ENCODE data around the gene POU6F2.

The POU6F2 gene

GRCh38 chr7:39248041-39248691 is 270.5 kb downstream of the POU6F2 start:
- no peak overlapping the region for H3K4me3 ChIP-seq (ENCODE audit: low read depth, low read length)
- no peak for TF ChIP-seq CTCF (conservative IDR thresholded peaks at IDR 0.05; ENCODE audit: low read depth, low read length)
- DNase-seq (ENCODE audit: low read depth): no peak

GRCh38 chr7:39248692-39249090 is 271.0 kb downstream of the POU6F2 start:
- no peak for TF ChIP-seq CTCF (conservative IDR thresholded peaks at IDR 0.05; ENCODE audit: low read depth, low read length)
- no peak overlapping the region for H3K4me3 ChIP-seq (ENCODE audit: low read depth, low read length)
- no peak for DNase-seq (ENCODE audit: low read depth)

GRCh38 chr7:39249635-39250152 is 272.0 kb downstream of the POU6F2 start:
- TF ChIP-seq CTCF (conservative IDR thresholded peaks at IDR 0.05; ENCODE audit: low read depth, low read length): no peak

GRCh38 chr7:39252916-39253315 is 275.2 kb downstream of the POU6F2 start:
- TF ChIP-seq CTCF (conservative IDR thresholded peaks at IDR 0.05; ENCODE audit: low read depth, low read length): no peak
- no peak overlapping the region for H3K4me3 ChIP-seq (ENCODE audit: low read depth, low read length)
- peak; percentile 23 for DNase-seq (ENCODE audit: low read depth)

More at GRCh38 chr7:39249635-39250152, 272.0 kb downstream of the POU6F2 start:
- DNase-seq (ENCODE audit: low read depth): no peak
- no peak overlapping the region for H3K4me3 ChIP-seq (ENCODE audit: low read depth, low read length)

- no peak for DNase-seq (ENCODE audit: low read depth)
- no peak for TF ChIP-seq CTCF (conservative IDR thresholded peaks at IDR 0.05; ENCODE audit: low read depth, low read length)
- H3K4me3 ChIP-seq (ENCODE audit: low read depth, low read length): no peak overlapping the region
Observed at GRCh38 chr7:39259391-39260003, 281.8 kb downstream of the POU6F2 start.

- DNase-seq (ENCODE audit: low read depth): no peak
- no peak overlapping the region for H3K4me3 ChIP-seq (ENCODE audit: low read depth, low read length)
- TF ChIP-seq CTCF (conservative IDR thresholded peaks at IDR 0.05; ENCODE audit: low read depth, low read length): no peak
Observed at GRCh38 chr7:39260279-39260844, 282.7 kb downstream of the POU6F2 start.

Measured in choroid plexus epithelial cell (primary cell).